VCaP (cell line): Measurements from ENCODE around the gene MRPL36.
A peak's percentile ranks its signal among the peaks of the same experiment; 100 is the strongest.

ENCODE experiments used
- H3K27ac ChIP-seq: fragments of 450-650 bp; 2 replicates; pipeline ENCODE4 v1.5.1; 2017
- TF ChIP-seq, protein P1 (sequence below): fragments of 450-650 bp; conservative IDR thresholded peaks from 2 replicates; pipeline ENCODE4 v1.5.1; 2017; ENCODE audit warnings: mild to moderate bottlenecking, moderate library complexity

Gene MRPL36

DNA sequence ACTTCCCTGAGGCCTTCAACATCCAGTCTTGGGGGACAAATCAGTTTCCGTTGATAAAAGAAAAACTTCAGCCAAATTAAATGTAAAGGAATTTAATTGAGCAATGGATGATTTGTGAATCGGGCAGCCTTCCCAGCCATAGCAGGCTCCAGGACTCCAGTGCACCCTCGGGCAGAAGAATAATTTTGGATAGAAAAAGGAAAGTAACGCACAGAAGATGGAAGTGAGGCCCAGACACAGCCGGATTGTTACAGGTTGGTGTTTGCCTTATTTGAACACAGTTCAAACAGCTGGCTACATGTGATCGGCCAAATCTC is 19.1 kb downstream of the MRPL36 start:
- no peak overlapping the region for H3K27ac ChIP-seq
- TF ChIP-seq, protein P1, sequence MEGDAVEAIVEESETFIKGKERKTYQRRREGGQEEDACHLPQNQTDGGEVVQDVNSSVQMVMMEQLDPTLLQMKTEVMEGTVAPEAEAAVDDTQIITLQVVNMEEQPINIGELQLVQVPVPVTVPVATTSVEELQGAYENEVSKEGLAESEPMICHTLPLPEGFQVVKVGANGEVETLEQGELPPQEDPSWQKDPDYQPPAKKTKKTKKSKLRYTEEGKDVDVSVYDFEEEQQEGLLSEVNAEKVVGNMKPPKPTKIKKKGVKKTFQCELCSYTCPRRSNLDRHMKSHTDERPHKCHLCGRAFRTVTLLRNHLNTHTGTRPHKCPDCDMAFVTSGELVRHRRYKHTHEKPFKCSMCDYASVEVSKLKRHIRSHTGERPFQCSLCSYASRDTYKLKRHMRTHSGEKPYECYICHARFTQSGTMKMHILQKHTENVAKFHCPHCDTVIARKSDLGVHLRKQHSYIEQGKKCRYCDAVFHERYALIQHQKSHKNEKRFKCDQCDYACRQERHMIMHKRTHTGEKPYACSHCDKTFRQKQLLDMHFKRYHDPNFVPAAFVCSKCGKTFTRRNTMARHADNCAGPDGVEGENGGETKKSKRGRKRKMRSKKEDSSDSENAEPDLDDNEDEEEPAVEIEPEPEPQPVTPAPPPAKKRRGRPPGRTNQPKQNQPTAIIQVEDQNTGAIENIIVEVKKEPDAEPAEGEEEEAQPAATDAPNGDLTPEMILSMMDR, result no peak

DNA sequence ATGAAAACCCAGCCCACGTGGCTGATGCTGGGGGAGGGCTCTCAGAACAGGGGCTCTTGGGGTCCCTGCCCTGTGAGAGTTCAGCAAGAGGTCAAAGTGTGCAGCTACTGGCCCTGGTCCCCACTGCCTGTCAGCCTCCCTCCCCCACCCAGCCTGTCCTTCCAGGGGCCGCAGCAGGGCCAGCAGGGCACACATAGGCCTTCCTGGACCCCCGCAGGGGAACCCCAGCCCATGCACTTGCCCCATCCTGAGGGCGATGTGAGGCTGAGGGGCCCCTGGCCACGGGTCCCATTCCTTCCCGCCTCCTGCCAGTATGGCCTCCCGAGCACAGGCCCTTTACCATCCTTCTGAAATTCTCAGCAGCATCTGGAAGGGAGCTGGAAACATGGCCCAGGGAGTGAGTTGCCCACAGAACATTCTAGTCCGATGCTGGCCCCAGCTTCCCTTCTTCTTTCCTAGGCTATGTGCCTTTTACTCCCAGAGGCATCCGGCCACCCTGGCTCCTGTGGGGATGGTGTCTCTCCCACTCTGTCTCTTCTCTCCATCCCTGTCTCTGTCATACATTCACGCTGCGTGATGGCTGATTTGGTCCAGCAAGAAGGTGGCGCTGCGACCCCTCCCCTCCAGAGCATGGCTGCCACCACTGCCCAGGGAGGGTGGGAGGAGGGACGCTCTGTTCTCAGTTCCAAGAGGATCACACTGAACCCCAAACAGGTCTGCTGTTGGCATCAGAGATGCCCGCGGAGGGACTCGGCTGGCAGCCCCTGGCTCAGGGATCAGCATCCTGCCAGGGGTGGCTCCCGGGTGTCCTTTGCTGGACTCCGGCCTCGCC is 19.6 kb downstream of the MRPL36 start:
- TF ChIP-seq, protein P1, result no peak
- no peak overlapping the region for H3K27ac ChIP-seq

DNA sequence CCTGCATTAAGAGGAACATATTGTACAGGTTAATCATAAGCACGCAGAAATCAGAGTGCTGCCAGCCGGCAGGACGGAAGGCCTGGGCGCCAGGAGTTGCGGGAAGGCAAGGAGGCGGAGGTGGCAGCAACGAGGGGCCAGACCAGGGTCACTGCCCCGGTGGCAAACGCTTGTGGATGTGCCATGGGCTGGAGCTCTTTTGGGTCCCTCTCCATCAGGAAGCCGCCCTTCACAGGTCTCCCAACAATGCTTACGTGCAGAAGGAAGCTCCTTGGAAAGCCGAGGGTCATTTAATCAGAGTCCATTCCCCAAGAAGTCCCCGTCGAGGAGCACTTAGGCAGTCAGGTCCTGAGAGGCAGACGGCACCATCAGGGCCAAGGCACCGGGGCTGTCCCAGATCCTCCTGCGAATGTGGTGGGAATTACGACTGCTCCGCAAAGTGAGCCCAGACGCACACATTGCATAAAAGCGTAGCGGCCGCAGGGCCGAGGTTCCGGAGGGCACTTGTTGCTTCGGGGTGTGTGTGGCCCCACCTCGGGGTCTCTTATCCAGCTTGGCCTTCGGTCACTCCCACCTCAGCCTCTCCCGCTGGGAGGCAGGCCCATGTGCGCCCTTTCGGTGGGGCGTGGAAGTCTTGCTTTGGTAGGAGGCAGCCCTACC is 20.5 kb downstream of the MRPL36 start:
- H3K27ac ChIP-seq, result peak overlapping the region; percentile 36; the same call in 1 of the 2 replicates
- TF ChIP-seq, protein P1, result no peak

DNA sequence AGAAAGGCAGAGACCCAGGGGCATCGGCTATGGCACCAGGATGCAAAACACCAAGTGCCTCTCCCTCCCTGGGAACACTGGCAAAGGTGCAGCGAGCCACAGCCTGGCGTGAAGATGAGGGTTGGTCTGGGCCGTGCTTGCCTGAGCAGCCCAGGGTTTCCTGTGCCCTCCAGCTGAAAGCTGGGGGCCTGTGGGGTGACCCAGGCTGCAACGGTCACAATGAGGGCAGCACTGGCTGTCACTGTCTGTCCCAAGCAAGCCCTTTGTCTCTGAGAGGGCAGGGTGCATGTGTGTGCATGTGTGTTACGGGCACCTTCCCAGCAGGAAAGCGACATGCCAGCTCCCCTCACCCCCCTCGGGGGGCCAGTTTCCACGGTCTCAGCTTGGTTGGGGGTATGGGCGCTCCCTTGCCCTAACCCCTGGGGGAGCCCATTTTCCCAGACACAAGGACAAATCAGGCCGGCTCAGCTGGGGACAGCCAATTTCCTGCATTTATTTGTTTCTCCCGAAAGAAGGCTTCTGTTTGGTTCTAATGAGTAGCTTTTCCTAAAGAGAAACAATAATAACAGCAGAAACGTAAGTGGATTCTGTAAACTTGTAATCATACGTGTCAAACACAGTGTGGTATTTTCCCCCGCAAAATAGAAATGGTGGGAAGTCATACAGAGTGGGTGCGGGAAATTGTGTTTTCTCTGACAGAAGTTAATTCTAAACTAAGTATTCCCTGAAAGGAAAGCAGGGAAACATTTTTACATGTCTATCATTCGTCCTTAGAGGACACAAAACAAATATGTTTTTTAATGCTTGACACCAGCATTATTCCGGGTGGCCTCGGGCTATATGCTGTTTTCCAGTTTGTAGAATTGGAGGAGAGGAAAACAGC is 21.3 kb downstream of the MRPL36 start:
- TF ChIP-seq, protein P1, result no peak

DNA sequence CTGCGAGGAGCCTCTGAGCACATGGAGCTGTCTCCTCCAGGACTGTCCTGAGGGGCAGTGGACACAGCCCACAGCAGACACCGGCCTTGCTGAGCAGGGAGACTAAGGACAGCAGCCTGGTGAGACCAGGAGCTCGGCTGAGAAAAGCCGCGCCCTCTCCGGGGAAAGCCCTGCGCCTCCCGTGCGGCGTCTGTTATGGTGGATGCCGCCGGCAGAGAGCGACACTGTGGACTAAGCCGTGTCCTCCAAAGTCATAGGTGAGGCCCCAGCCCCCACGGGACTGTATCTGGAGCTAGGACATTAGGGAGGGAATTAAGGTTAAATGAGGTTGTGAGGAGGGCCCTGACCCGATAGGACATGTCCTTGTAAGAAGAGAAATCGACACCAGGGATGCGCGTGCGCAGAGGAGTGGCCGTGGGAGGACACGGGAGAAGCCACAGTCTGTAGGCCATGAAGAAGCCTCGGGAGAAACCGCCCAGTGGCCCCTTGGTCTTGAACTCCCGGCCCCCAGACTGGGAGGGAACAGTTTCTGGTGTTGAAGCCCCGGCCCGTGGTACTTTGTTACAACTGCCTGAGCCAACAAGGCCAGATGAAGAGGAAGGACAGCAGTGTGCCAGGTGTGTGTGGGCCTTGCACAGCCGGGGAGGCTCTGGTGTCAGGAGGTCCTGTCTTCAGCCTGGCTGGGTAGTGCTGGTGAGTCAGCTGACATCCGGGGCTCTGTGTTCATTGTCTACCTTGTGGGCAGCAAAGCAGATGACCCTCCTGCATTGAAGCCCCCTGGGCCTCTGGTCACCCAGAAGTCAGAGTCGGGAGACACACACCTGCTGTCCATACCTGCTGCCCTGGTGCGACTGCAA is 22.1 kb downstream of the MRPL36 start:
- TF ChIP-seq, protein P1, result no peak
- H3K27ac ChIP-seq, result peak overlapping the region; percentile 36

More for the DNA sequence above, 21.3 kb downstream of the MRPL36 start:
- H3K27ac ChIP-seq, result peak overlapping the region; percentile 36

DNA sequence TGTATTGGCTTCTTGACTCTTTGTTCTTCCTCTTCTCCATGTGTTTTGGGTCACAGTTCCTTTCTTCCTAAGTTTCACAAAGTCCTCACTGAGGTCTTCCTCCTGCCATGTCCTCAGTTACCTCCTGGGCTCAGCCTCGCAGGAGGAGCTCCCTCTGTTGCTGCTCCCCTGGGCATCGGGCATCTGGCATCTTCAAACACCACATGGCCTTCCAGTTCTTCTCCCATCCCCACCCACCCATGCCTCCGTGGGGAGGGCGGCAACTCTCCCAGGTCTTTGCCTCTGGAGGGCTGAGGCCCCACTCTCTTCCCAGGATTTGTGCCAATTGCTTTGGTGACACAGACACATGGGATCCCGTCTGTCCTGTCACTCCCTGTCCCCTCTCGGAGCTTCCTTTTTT is 22.8 kb downstream of the MRPL36 start:
- TF ChIP-seq, protein P1, result no peak
- no peak overlapping the region for H3K27ac ChIP-seq
